Neuronal stem cell (in vitro differentiated cells): ENCODE data around the gene ZNF236.
"Not testable (repeated sequence)": the region's sequence is repeated elsewhere in the genome, so short reads cannot be mapped to it uniquely, and the experiment has no call there.

Experiments
- DNase-seq: peaks from one replicate; pipeline ENCODE4 v3.0.0-alpha.2; 2013; ENCODE audit warnings: low spot score
- H2AFZ ChIP-seq: one replicate; pipeline ENCODE4 v1.6.1; 2013; ENCODE audit warnings: mild to moderate bottlenecking, low read length, inconsistent platforms
- H2AK5ac ChIP-seq: 2 replicates; pipeline ENCODE4 v1.6.1; 2013; ENCODE audit warnings: low read depth, mild to moderate bottlenecking, inconsistent platforms, low read length, moderate library complexity, mixed read lengths
- H2BK120ac ChIP-seq: 2 replicates; pipeline ENCODE4 v1.6.1; 2013; ENCODE audit warnings: low read depth, mild to moderate bottlenecking, inconsistent platforms, low read length, moderate library complexity, mixed read lengths
- H2BK12ac ChIP-seq: one replicate; pipeline ENCODE4 v1.6.1; 2013; ENCODE audit warnings: low read length, inconsistent platforms
- H2BK15ac ChIP-seq: 2 replicates; pipeline ENCODE4 v1.6.1; 2013; ENCODE audit warnings: mild to moderate bottlenecking, low read length, inconsistent platforms, mixed read lengths
- H2BK5ac ChIP-seq: one replicate; pipeline ENCODE4 v1.6.1; 2013; ENCODE audit warnings: inconsistent platforms, mild to moderate bottlenecking, low read length, moderate library complexity
- H3K14ac ChIP-seq: one replicate; pipeline ENCODE4 v1.6.1; 2013; ENCODE audit warnings: low read length, inconsistent platforms
- H3K18ac ChIP-seq: 2 replicates; pipeline ENCODE4 v1.6.1; 2013; ENCODE audit warnings: low read length, inconsistent platforms
- H3K23ac ChIP-seq: 2 replicates; pipeline ENCODE4 v1.6.1; 2013; ENCODE audit warnings: low read depth, mild to moderate bottlenecking, mixed read lengths, low read length, inconsistent platforms; ENCODE audit not compliant: poor library complexity
- H3K27ac ChIP-seq: replicated peaks from 3 replicates; pipeline ENCODE4 v1.5.1; 2013; ENCODE audit warnings: low read length, inconsistent platforms
- H3K27me3 ChIP-seq, 3 experiments: 2 replicates each; pipeline ENCODE4 v1.6.1; 2013; ENCODE audit warnings: low read length in 3 of 3, mild to moderate bottlenecking in 2 of 3, inconsistent platforms in 1 of 3, low read depth in 1 of 3, mixed read lengths in 1 of 3, moderate library complexity in 1 of 3; ENCODE audit not compliant: control insufficient read depth in 3 of 3, insufficient read depth in 3 of 3
- H3K36me3 ChIP-seq, 2 donors: replicated peaks in 1 of 2; 2 replicates each; pipeline ENCODE4 v1.6.1; 2013; ENCODE audit warnings: low read length in 2 of 2; ENCODE audit not compliant: control insufficient read depth in 2 of 2, insufficient read depth in 2 of 2
- H3K4ac ChIP-seq: 2 replicates; pipeline ENCODE4 v1.6.1; 2013; ENCODE audit warnings: inconsistent platforms, mild to moderate bottlenecking, low read length, moderate library complexity
- H3K4me1 ChIP-seq, 2 donors: 1 replicate in 1 of 2; 2 replicates in 1 of 2; pipeline ENCODE4 v1.6.1; 2013; ENCODE audit warnings: low read length in 2 of 2, low read depth in 1 of 2; ENCODE audit not compliant: control insufficient read depth in 2 of 2, insufficient read depth in 1 of 2
- H3K4me2 ChIP-seq: one replicate; pipeline ENCODE4 v1.6.1; 2013; ENCODE audit warnings: mild to moderate bottlenecking, low read length, inconsistent platforms; ENCODE audit not compliant: insufficient read depth, poor library complexity, severe bottlenecking
- H3K4me3 ChIP-seq, 2 donors: 2 replicates each; pipeline ENCODE4 v1.5.1; 2013; ENCODE audit warnings: low read length in 2 of 2, mild to moderate bottlenecking in 2 of 2, inconsistent platforms in 1 of 2, moderate library complexity in 1 of 2
- H3K79me1 ChIP-seq: one replicate; pipeline ENCODE4 v1.6.1; 2013; ENCODE audit warnings: low read depth, mild to moderate bottlenecking, inconsistent platforms, low read length, moderate library complexity
- H3K9ac ChIP-seq: one replicate; pipeline ENCODE4 v1.6.1; 2013; ENCODE audit warnings: mild to moderate bottlenecking, low read depth, low read length, inconsistent platforms; ENCODE audit not compliant: poor library complexity
- H3K9me3 ChIP-seq, 2 donors: replicated peaks in 1 of 2; 2 replicates each; pipeline versions ENCODE3 to v1.6.1; 2013; ENCODE audit warnings: low read length in 2 of 2, mild to moderate bottlenecking in 2 of 2, inconsistent platforms in 1 of 2, low read depth in 1 of 2, mixed read lengths in 1 of 2, moderate library complexity in 1 of 2; ENCODE audit not compliant: control insufficient read depth in 2 of 2, insufficient read depth in 1 of 2
- H4K8ac ChIP-seq: one replicate; pipeline ENCODE4 v1.6.1; 2013; ENCODE audit warnings: low read depth, mild to moderate bottlenecking, inconsistent platforms, low read length, moderate library complexity
- H4K91ac ChIP-seq: one replicate; pipeline ENCODE4 v1.6.1; 2013; ENCODE audit warnings: low read length, low read depth, mild to moderate bottlenecking, inconsistent platforms; ENCODE audit not compliant: poor library complexity
- WGBS, 2 donors: extraction: QIAGEN DNeasy Blood & Tissue Kit; methylation state at CpG; one replicate each; pipeline ENCODE4 v1.1.7; 2013; ENCODE audit warnings: missing lambda C conversion rate in 2 of 2, mixed read lengths in 1 of 2; ENCODE audit not compliant: insufficient read length in 2 of 2, insufficient replicate concordance in 1 of 2; ENCODE audit errors: extremely low coverage in 2 of 2; 5-methylcytosine and 5-hydroxymethylcytosine counted together

ZNF236 gene

GRCh38 chr18:76805221-76805620 lies 17.1 kb upstream of the ZNF236 start:
- Histone ChIP-seq H3K4me2 (no peak overlapping the region), H2BK12ac (no peak overlapping the region), H4K91ac (no peak overlapping the region), H3K27ac (no peak overlapping the region), H4K8ac (no peak overlapping the region), H3K23ac (no peak overlapping the region), H3K4ac (no peak overlapping the region), H3K14ac (no peak overlapping the region), H3K9me3 (no peaks in the 10 kb centered on the region), H3K4me3 (no peak overlapping the region), H3K27me3 (peaks cover 0 to 4% (median 0%) of the 10 kb centered on the region in 3 experiments), H2BK15ac (no peak overlapping the region), H2AK5ac (no peak overlapping the region), H3K36me3 (no peaks in the 10 kb centered on the region), H2AFZ (no peak overlapping the region), H2BK5ac (no peak overlapping the region), H3K4me1 (peaks cover 0 to 2% of the 10 kb centered on the region in 2 donors), H3K18ac (no peak overlapping the region), H3K9ac (no peak overlapping the region), H2BK120ac (no peak overlapping the region), H3K79me1 (no peaks in the 10 kb centered on the region)
- WGBS, 2 donors = no CpG with 5 or more reads among the region's 7 CpGs
- no peak for DNase-seq

GRCh38 chr18:76806301-76806700 lies 16.1 kb upstream of the ZNF236 start:
- Histone ChIP-seq H3K27ac (no peak overlapping the region), H2AK5ac (no peak overlapping the region), H2BK120ac (no peak overlapping the region), H3K23ac (peak overlapping the region; percentile 73), H3K4ac (no peak overlapping the region), H2BK15ac (no peak overlapping the region), H3K9me3 (no peaks in the 10 kb centered on the region), H3K79me1 (no peaks in the 10 kb centered on the region), H3K4me2 (no peak overlapping the region), H2BK12ac (no peak overlapping the region), H3K4me1 (peaks cover 0 to 2% of the 10 kb centered on the region in 2 donors), H3K4me3 (no peak overlapping the region), H3K36me3 (no peaks in the 10 kb centered on the region), H2BK5ac (peak overlapping the region; percentile 24), H3K27me3 (peaks cover 0 to 4% (median 0%) of the 10 kb centered on the region in 3 experiments), H2AFZ (no peak overlapping the region), H3K9ac (peak overlapping the region; percentile 70), H3K18ac (peak overlapping the region; percentile 85), H4K91ac (no peak overlapping the region), H3K14ac (peak overlapping the region; percentile 38), H4K8ac (peak overlapping the region; percentile 43)
- no peak for DNase-seq
- no CpG with 5 or more reads among the region's 7 CpGs for WGBS, 2 donors

GRCh38 chr18:76808561-76808960 lies 13.8 kb upstream of the ZNF236 start:
- Histone ChIP-seq H2BK12ac (no peak overlapping the region), H3K27ac (no peak overlapping the region), H2BK5ac (no peak overlapping the region), H3K9me3 (no peaks in the 10 kb centered on the region), H3K23ac (no peak overlapping the region), H3K4ac (no peak overlapping the region), H2BK15ac (no peak overlapping the region), H3K18ac (no peak overlapping the region), H4K91ac (no peak overlapping the region), H3K36me3 (no peaks in the 10 kb centered on the region), H3K79me1 (no peaks in the 10 kb centered on the region), H3K4me3 (no peak overlapping the region), H4K8ac (no peak overlapping the region), H2AFZ (no peak overlapping the region), H3K14ac (no peak overlapping the region), H2BK120ac (no peak overlapping the region), H3K9ac (no peak overlapping the region), H3K4me1 (peaks cover 0 to 3% of the 10 kb centered on the region in 2 donors), H3K4me2 (no peak overlapping the region), H2AK5ac (no peak overlapping the region), H3K27me3 (no peaks in the 10 kb centered on the region)
- no CpG with 5 or more reads among the region's 10 CpGs for WGBS, 2 donors
- no peak for DNase-seq

- not testable (repeated sequence) for H3K36me3 ChIP-seq, H3K14ac ChIP-seq, H4K91ac ChIP-seq, H3K79me1 ChIP-seq, H4K8ac ChIP-seq, H3K27ac ChIP-seq, H3K4me2 ChIP-seq, DNase-seq, H2BK5ac ChIP-seq, H2AFZ ChIP-seq, H3K4me1 ChIP-seq, H2BK120ac ChIP-seq, H3K4me3 ChIP-seq, H2AK5ac ChIP-seq, H3K18ac ChIP-seq, H3K9me3 ChIP-seq, H3K27me3 ChIP-seq, H3K9ac ChIP-seq, H3K4ac ChIP-seq, H3K23ac ChIP-seq, H2BK12ac ChIP-seq, H2BK15ac ChIP-seq
- WGBS, 2 donors = no CpG with 5 or more reads among the region's 7 CpGs
These were observed 10.8 kb upstream of the ZNF236 start for GRCh38 chr18:76811530-76811929.
